ENCODE data around the gene APMAP.

The APMAP gene

DNA sequence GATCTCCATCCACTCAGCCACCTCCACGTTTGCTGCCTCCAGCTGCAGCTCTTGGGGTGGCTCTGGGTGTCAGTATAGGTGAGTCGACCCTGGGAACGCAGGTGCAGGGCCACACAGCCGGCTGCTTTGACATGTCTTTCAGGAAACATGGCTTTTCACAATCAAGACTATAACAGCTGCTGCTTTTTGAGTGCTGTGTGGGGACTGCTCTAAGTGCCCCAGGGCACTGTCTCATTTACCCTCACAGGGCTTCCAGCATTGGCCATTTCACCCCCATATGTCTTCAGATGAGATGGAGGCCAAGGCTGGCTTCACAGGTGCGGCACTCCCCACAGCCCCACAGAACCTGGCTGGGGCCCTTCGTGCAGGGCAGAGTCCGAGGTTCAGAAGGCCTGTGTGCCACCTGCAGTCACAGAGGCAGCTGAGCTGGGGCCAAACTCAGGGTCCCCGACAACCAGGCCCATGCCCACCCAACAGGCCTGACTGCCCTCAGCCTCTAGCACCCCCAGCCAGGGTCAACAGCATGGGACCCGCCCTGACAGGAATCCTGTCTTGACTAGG lies 58.4 kb downstream of the APMAP start:
- TF ChIP-seq, protein P1, sequence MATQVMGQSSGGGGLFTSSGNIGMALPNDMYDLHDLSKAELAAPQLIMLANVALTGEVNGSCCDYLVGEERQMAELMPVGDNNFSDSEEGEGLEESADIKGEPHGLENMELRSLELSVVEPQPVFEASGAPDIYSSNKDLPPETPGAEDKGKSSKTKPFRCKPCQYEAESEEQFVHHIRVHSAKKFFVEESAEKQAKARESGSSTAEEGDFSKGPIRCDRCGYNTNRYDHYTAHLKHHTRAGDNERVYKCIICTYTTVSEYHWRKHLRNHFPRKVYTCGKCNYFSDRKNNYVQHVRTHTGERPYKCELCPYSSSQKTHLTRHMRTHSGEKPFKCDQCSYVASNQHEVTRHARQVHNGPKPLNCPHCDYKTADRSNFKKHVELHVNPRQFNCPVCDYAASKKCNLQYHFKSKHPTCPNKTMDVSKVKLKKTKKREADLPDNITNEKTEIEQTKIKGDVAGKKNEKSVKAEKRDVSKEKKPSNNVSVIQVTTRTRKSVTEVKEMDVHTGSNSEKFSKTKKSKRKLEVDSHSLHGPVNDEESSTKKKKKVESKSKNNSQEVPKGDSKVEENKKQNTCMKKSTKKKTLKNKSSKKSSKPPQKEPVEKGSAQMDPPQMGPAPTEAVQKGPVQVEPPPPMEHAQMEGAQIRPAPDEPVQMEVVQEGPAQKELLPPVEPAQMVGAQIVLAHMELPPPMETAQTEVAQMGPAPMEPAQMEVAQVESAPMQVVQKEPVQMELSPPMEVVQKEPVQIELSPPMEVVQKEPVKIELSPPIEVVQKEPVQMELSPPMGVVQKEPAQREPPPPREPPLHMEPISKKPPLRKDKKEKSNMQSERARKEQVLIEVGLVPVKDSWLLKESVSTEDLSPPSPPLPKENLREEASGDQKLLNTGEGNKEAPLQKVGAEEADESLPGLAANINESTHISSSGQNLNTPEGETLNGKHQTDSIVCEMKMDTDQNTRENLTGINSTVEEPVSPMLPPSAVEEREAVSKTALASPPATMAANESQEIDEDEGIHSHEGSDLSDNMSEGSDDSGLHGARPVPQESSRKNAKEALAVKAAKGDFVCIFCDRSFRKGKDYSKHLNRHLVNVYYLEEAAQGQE (IDR thresholded peaks at IDR 0.05; ENCODE audit: insufficient read depth in 1 of 2, low read depth in 2 of 2, low read length in 2 of 2) = no peak
- TF ChIP-seq TAF1 (IDR thresholded peaks at IDR 0.05; ENCODE audit: borderline replicate concordance, insufficient read depth, low read length) = no peak
- no peak for TF ChIP-seq SIN3A (IDR thresholded peaks at IDR 0.05; ENCODE audit: borderline replicate concordance, insufficient read depth, low read length)
- TF ChIP-seq FOXP2 (optimal IDR thresholded peaks at IDR 0.05; ENCODE audit: borderline replicate concordance, extremely low read depth, extremely low read length, insufficient read depth) = no peak
- no peak for TF ChIP-seq POLR2AphosphoS5 (IDR thresholded peaks at IDR 0.05; ENCODE audit: low read depth, low read length)

- TF ChIP-seq SIN3A (IDR thresholded peaks at IDR 0.05; ENCODE audit: borderline replicate concordance, insufficient read depth, low read length) (no peak), POLR2AphosphoS5 (IDR thresholded peaks at IDR 0.05; ENCODE audit: low read depth, low read length) (no peak), TAF1 (IDR thresholded peaks at IDR 0.05; ENCODE audit: borderline replicate concordance, insufficient read depth, low read length) (no peak)
- TF ChIP-seq, protein P1 (IDR thresholded peaks at IDR 0.05; ENCODE audit: insufficient read depth in 1 of 2, low read depth in 2 of 2, low read length in 2 of 2) = no peak
These were observed 59.2 kb downstream of the APMAP start for GRCh38 chr20:24933266-24933908.

DNA sequence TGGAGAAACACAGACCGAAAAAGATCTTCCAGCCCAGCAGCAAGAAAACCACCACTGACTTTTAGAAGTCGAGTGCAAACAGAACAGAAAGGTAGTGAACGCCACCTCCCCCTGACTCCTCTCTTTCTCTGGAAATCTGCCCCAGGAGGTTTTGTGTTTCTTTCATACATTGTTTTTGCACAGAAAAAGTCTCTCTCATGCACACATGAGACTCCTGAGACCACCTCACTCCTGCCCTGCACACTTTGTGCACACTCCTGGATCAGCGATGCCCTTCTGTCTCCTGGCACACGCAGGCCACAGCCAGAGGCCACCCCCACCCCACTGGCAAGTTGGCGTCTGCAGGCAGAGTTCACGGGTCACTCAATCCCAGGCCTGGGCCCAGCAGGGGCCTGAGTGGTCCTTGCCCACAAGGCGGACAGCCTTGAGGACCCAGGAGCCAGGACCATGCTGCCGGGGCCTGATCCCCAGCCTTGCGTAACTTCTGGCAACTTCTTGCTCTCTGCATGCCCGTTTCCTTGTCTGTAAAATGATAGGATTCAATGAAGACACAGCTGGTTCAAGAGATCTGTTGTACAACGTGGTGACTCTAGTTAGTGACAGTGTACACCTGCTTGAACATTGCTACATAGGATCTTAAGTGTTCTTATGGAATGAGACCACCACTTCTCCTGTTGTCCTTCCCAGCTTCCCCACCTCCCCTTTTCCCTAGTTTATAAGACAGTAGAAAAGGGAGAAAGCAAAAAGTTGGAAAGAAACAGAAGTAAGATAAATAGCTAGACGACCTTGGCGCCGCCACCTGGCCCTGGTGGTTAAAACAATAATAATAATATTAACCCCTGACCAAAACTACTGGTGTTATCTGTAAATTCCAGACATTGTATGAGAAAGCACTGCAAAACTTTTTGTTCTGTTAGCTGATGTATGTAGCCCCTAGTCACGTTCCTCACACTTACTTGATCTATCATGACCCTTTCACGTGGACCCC lies 73.7 kb downstream of the APMAP start:
- no peak for TF ChIP-seq SIN3A (IDR thresholded peaks at IDR 0.05; ENCODE audit: borderline replicate concordance, insufficient read depth, low read length)
- TF ChIP-seq POLR2AphosphoS5 (IDR thresholded peaks at IDR 0.05; ENCODE audit: low read depth, low read length) = no peak

DNA sequence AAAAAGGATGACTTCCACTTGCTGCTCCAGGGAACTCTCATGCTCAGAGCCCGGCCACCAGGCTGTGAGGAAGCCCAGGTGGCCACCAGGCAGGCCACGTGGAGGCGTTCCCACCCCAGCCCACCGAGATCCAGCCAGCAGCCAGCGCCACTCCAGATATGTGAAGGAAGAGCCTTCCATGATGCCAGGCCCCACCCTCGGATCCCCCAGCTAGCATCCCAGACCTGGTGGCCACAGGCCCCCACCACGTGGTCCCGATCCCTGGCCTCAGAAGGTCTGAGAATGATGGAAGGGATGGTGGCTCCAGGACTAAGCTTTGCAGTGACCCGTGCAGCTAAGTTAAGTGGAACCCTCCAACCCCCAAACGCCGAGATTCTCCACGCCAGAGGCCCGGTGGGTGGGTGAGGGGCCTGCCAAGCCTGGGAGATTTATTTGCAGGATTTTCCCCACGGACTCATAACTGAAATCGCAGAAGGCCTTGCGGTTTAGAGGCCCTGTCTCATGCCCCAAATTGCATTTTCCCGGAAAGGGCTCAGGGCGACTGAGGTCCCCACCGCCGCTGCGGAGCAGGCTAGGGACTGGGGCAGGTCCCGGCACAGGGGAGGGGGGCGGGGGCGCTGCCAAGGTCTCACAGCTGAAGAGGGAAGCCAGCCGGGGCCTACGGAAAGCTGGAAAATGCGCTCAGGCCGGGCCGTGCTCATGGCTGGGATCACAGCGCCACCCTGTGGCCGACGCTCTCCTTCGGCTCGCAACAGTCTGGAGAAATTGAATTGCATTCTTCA lies 74.6 kb downstream of the APMAP start:
- no peak for TF ChIP-seq FOXP2 (optimal IDR thresholded peaks at IDR 0.05; ENCODE audit: borderline replicate concordance, extremely low read depth, extremely low read length, insufficient read depth)
- TF ChIP-seq, protein P1 (IDR thresholded peaks at IDR 0.05; ENCODE audit: insufficient read depth in 1 of 2, low read depth in 2 of 2, low read length in 2 of 2) = no peak
- no peak for TF ChIP-seq SIN3A (IDR thresholded peaks at IDR 0.05; ENCODE audit: borderline replicate concordance, insufficient read depth, low read length)
- no peak for TF ChIP-seq TAF1 (IDR thresholded peaks at IDR 0.05; ENCODE audit: borderline replicate concordance, insufficient read depth, low read length)
- no peak for TF ChIP-seq POLR2AphosphoS5 (IDR thresholded peaks at IDR 0.05; ENCODE audit: low read depth, low read length)

GRCh38 chr20:24917056-24917455 lies 75.5 kb downstream of the APMAP start:
- TF ChIP-seq FOXP2 (optimal IDR thresholded peaks at IDR 0.05; ENCODE audit: borderline replicate concordance, extremely low read depth, extremely low read length, insufficient read depth) = no peak
- no peak for TF ChIP-seq POLR2AphosphoS5 (IDR thresholded peaks at IDR 0.05; ENCODE audit: low read depth, low read length)
- TF ChIP-seq TAF1 (IDR thresholded peaks at IDR 0.05; ENCODE audit: borderline replicate concordance, insufficient read depth, low read length) = no peak
- TF ChIP-seq SIN3A (IDR thresholded peaks at IDR 0.05; ENCODE audit: borderline replicate concordance, insufficient read depth, low read length) = no peak
- TF ChIP-seq, protein P1 (IDR thresholded peaks at IDR 0.05; ENCODE audit: insufficient read depth in 1 of 2, low read depth in 2 of 2, low read length in 2 of 2) = no peak

All from PFSK-1 (cell line).